SKM-1 treated with dmso at 0.1 percent for 144 hours (cell line): ENCODE measurements around the gene PRKCD.
A peak's percentile ranks its signal among the peaks of the same experiment; 100 is the strongest.

Source experiments
- DNase-seq: peaks from one replicate; lab custom pipeline; 2025; ENCODE audit not compliant: unreplicated experiment; lab: John Stamatoyannopoulos, UW

Gene PRKCD

DNA sequence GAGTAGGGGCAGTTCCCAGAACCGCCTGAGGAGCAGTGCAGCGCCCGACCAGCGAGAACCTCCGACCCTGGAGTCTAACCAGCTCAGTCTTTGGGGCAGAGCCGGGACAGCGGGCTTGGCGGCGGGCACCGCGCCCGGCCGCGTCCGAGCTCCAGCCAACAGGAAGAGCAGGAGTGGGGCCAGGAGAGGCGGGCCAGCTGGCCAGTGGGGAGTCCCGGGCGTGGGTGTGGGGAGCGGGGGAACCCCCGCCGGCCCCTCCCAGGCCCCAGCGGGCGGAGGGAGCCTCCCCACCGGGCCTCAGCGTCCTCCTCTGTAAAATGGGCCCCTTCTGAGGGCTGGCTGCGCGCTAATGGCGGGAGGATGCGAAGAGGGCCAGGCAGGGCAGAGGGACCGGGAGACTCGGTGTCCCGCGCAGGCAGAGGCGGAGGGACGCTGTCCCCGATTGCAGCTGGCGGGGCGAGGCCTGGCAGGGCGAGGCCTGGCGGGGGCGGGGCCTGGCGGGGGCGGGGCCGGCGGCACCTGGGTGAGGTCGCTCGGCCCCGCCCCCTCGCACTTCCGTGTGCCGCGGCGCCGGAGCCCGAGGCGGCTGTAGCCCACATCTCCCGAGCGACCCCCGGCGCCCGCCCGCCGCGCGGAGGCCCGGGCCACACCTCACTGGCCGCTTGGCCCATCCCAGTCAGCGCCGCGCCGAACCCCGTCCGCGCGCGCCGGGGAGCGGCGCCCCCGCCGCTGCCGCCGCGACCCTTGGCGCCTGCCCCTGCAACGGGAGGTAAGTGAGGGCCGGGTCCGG, at the start of gene PRKCD:
TSS of gene PRKCD (plus strand) at position 550 of the 790 bp plus-strand sequence. CDS start 17,214 bp downstream, outside the sequence.
- peak; percentile 64 for DNase-seq

DNA sequence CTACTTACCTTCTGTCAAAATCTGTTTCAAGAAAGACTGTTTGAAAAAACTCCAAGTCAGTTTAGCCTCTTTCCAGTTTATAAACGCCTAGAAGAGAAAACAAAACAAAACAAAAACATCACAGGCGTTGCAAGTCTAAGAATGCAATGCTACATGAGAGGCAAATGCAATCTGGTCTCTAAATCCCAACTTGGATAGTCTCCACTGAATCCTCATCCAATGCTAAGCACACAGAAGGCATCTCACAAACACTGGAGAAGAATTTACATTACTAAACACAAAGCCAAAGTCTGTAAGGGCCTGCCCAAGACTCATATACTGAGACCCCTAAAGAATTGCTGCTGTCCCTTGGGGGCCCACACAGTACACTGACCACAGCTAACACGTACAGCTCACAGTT, 49.2 kb upstream of the PRKCD start:
- no peak for DNase-seq

GRCh38 chr3:53113293-53114010, 47.6 kb upstream of the PRKCD start:
- DNase-seq: no peak

DNA sequence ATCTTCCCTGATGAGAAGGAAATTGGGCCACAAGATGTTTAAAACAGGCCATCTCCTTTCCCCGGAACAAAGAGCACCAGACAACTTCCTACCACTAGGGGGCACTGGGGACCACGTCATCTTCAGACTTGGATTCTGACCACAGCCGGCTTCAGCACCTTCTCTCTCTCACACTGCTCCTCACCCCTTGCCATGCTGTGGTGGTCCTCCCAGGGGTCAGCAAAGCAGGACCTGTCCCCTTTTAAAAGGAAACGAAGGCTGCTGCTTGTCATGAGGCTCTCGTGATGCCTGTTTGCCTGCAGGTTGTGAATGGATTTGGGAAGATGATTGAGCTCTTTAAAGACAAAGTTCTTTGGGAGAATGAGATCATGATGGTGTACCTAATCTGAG, 47.0 kb upstream of the PRKCD start:
- peak; percentile 78 for DNase-seq

DNA sequence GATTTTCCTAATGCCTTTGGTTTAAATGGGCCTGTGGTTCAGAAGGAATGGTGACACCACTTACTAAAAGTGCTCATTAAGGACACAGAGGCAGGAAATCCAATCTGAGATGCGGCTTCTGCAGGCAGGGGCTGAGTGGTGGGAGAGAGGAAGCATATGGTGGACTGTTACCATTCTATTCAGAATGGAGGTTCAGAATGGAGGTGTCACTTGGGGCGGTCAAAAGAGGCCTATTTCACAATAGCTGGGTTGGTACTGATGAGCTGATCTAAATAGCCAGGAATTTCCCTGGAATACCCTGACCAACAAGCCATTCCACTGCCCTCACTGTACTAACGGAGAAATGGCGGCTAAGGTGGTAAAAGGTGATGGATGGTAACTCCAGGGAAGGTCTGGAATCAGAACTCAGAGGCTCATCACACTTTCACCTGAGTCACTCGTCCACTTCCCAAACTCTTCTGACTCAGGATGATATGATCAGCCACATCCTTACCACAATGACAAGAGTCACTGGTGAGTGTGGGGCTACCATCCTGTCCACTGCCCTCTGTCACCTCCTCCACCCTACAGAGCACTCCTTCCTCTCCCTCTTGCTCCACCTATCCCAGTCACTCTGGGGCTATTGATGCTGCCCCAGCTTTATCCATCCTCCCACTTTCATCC, 46.5 kb upstream of the PRKCD start:
- DNase-seq: no peak

- DNase-seq: no peak
These were observed 44.1 kb upstream of the PRKCD start for GRCh38 chr3:53116956-53117355.

DNA sequence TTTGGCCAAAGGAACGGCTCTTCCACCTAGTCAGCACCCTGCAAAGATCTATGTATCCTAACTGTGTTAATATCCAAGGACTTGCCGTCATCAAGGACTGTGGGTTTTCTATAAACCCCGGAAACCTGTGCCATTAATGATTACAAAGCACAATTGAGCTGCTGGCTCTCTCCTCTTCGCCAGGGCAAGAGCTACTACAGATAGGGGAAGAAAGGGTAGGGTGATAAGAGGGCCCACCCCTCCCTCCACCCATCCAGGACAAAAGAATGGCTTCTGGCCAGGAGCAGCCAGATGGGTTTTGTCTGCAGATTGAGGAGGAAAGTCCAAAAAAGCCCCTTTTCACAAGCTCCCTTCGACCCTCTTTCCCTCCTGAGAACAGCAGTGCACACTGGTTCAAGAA, 40.7 kb upstream of the PRKCD start:
- no peak for DNase-seq

DNA sequence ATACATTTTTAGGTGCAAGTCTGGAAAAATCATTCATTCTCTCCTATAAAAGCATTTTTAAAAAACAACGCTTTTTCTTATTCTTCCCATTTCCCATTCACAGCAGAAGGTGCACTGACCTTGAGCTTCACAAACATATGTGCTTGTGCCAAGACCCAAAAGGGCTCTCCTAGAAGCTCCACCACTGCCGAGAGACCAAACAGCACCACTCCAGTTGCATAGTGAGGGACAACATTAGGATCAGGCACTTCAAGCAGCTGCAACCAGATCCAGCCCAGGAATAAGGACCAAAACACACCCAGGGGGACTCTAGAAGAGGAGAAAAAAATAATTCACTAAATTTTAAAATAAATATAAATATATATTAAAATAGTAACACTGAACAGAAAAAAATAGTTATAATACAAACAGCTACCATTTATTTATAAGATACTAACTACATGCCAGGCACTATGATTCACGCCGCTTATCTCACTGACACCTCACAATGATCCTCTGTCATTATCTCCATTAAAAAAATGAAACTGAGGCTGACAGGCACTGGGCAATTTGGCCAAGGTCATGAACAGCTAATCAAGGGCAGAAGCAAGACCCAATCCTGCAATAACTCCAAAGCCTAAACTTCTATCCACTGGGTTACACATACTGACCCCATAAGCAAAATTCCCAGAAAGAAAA, 38.6 kb upstream of the PRKCD start:
- DNase-seq: no peak

DNA sequence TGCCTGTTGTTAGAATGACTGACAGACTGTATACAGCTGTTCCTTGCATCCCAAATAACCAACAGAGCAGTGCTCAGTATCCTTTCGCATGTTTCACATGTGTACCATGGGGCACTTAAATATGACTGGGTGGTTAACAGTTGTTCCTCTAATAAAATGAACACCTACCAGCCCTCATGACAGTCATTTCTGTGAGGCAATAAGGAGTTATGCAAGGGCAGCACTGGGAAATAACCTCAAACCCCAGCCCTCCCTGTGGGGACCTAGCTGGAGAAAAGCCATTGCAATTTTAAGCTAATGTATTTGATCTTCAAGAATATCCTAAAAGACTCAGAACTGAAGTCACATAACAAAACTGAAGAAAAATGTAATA, 38.1 kb upstream of the PRKCD start:
- DNase-seq: peak; percentile 78

- no peak for DNase-seq
These were observed 37.5 kb upstream of the PRKCD start for GRCh38 chr3:53123510-53123909.

GRCh38 chr3:53123953-53124352, 37.1 kb upstream of the PRKCD start:
- no peak for DNase-seq

- DNase-seq: no peak
These were observed 34.4 kb upstream of the PRKCD start for GRCh38 chr3:53126601-53127000.

GRCh38 chr3:53129344-53129743, 31.7 kb upstream of the PRKCD start:
- DNase-seq: no peak

DNA sequence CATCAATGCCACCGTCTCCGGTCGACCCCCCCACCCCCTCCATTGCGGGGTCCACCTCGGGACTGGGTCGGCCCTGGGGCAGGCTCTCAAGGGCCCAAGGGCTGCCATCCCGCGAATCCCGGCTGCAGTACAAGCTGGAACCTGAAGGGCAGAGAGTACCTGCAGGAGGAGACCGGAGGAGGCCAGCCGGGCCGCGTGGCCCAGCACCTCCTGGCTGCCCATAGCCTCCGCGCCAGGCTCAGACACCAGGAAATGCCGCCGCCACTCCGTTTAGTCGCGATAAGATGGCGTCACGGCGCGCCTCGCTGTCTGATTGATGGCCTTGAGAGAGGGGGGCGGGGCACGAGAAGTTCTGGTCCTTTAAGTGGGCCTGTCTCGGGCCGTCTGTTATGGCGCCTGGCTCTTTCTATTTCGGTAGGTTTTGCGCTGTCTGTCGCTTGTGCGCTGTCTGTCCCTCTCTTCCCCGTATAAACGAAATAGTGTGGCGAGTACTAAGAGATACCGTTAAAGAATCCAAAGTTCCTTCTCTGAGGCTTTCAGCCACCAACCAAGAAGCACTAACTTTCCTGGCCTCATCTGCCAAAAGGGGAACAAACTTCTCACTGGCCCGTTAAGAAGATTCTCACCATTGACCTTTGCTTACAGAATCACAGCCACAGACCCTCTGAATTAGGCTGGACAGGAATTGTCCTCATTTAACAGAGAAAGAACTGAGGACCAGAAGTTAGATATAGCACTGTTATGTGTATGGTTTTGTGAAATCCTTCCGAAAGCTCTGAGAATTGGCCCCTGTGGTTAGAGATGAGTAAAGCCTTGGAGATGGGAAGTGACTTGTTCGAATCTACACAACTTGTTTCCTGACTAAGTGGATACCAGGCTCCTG, 30.6 kb upstream of the PRKCD start, which contains the start of gene RFT1:
TSS of gene RFT1 (minus strand) at position 257 of the 883 bp plus-strand sequence. CDS start at position 222, 35 bp downstream.
- DNase-seq: peak; percentile 89

GRCh38 chr3:53131096-53131495, 29.9 kb upstream of the PRKCD start:
- DNase-seq: no peak

DNA sequence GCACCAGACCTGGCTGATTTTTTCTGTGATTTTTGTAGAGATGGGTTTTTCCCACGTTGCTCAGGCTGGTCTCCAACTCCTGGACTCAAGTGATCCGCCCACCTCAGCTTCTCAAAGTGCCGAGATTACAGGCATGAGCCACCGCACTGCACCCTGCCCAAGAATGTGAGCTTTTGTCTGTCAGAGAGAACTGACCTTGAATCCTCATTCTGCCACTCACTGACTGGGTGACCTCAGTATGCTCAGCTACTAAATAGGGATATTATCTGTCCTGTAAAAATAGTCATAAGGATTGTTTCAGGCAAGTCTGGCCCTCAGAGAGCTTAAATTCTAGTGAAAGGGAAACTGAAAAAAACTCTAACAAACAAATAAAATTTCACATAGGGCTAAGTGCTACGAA, 28.7 kb upstream of the PRKCD start:
- DNase-seq: no peak

- DNase-seq: peak; percentile 81
These were observed 26.3 kb upstream of the PRKCD start for GRCh38 chr3:53134631-53135232.

DNA sequence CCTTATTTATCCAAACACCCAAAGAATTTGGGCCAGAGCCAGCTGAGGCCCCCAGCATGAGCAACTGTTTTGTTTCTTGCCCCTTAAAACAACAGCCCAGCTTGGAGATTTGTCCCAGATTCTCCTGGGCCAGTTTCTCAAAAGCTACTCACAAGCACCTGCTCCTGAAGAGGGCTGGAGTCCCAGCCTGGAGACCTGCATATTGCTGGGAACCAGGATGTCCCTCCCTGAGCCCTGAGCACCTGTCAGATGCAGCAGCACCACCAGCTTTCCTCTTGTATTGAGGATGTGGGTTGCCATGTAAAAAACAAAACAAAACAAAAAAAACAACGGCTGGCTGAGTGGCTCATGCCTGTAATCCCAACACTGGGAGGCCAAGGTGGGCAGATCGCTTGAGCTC, 23.8 kb upstream of the PRKCD start:
- DNase-seq: no peak

DNA sequence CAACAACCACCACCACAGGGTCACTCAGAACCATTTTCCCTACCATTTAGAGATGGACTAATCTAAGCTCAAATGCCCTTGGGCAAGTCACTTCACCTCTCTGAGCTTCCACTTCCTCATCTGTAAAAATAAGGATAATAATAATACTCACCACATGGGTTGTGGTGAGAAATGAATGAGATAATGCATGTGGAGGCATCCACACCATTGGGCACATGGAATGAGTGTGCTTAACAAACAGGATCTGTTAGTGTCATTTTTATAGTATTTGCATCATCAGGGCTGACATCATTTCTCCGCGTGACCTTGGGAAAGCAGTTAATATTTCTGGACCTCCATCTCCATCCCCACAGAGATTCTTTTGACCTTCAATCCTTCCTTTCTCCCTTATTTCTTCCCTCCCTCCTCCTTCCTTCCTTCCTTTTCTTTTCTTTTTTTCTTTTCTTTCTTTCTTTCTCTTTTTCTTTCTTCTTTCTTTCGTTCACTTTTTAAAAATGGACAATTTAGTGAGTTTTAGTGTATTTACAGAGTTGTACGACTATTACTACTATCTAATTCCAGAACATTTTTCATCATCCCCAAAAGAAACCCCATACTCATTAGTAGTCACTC, 23.1 kb upstream of the PRKCD start:
- DNase-seq: peak; percentile 69
